Uterus (tissue), 2 donors: Measurements from ENCODE around the gene FYCO1.

Experiments used
- POLR2A ChIP-seq, 2 donors: fragments of 450-650 bp; IDR thresholded peaks; one replicate each; pipeline ENCODE4 v1.6.1; 2016; ENCODE audit warnings: antibody characterized with exemption in 2 of 2, mild to moderate bottlenecking in 1 of 2, moderate library complexity in 1 of 2
- TF ChIP-seq, protein P1 (sequence below), 4 experiments: fragments of 200-600 bp in 2 of 4; fragments of 450-650 bp in 2 of 4; sonication (generic) in 2 of 4; IDR thresholded peaks; one replicate each; pipeline ENCODE4 v1.5.1; 2016 to 2019; ENCODE audit warnings: antibody characterized with exemption in 4 of 4, mild to moderate bottlenecking in 2 of 4, moderate library complexity in 1 of 4

DNA sequence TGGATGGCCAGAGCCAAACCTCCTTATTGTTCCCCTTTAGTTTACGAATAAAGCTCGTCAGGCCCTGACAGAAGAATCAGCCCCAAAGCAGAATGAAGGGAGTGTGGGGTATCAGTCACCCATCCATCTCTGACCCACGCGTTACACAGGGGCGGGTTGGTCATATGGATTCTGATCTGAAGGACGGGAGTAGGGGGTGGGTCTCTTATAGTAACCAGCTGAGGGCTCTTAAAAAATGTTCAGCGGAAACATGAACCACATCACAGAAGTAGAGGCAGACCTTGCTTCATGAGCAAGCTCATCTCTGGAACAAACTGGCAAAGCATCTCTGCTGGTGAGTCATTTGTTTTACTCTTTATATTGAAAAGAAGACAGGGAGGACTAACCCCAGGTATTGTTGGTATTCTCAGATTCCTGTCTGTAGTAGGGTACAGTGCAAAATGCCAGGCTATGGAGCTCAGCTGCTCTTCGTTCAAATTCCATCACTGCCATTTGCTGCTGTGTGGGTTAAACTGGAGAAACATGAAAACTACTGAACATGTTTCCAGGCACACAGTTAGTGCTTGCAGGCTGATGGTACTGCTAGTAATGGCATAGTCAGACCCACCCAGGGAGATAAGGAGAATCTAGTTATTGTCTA lies 52.3 kb downstream of the FYCO1 start, which contains the start of gene CXCR6:
- TF ChIP-seq, protein P1, sequence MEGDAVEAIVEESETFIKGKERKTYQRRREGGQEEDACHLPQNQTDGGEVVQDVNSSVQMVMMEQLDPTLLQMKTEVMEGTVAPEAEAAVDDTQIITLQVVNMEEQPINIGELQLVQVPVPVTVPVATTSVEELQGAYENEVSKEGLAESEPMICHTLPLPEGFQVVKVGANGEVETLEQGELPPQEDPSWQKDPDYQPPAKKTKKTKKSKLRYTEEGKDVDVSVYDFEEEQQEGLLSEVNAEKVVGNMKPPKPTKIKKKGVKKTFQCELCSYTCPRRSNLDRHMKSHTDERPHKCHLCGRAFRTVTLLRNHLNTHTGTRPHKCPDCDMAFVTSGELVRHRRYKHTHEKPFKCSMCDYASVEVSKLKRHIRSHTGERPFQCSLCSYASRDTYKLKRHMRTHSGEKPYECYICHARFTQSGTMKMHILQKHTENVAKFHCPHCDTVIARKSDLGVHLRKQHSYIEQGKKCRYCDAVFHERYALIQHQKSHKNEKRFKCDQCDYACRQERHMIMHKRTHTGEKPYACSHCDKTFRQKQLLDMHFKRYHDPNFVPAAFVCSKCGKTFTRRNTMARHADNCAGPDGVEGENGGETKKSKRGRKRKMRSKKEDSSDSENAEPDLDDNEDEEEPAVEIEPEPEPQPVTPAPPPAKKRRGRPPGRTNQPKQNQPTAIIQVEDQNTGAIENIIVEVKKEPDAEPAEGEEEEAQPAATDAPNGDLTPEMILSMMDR (IDR thresholded peaks at IDR 0.05), result no peak
- TF ChIP-seq POLR2A (IDR thresholded peaks at IDR 0.05), result no peak
